ENCODE data around the gene ELFN2.
A peak's percentile ranks its signal among the peaks of the same experiment; 100 is the strongest.

ELFN2 gene

GRCh38 chr22:37346505-37346895, 80.8 kb downstream of the ELFN2 start:
- H3K27ac ChIP-seq (ENCODE audit: extremely low read depth, low read depth, low read length) = no peak overlapping the region
- no peak overlapping the region for H3K4me3 ChIP-seq (ENCODE audit: low read depth, low read length)
- TF ChIP-seq GLIS1 (tag by site-specific recombination; IDR thresholded peaks at IDR 0.05) (no peak), ZNF140 (tag by site-specific recombination; IDR thresholded peaks at IDR 0.05) (no peak), ZNF394 (tag by site-specific recombination; IDR thresholded peaks at IDR 0.05; ENCODE audit: borderline replicate concordance) (no peak), ZNF223 (tag by site-specific recombination; IDR thresholded peaks at IDR 0.05) (no peak), ZBTB17 (tag by site-specific recombination; IDR thresholded peaks at IDR 0.05) (no peak), ZNF664 (tag by site-specific recombination; IDR thresholded peaks at IDR 0.05) (no peak), ZNF37A (tag by site-specific recombination; IDR thresholded peaks at IDR 0.05) (no peak), ZNF416 (tag by site-specific recombination; IDR thresholded peaks at IDR 0.05) (no peak), ZBTB6 (tag by site-specific recombination; IDR thresholded peaks at IDR 0.05) (no peak), ZNF792 (tag by site-specific recombination; IDR thresholded peaks at IDR 0.05) (no peak), ZNF776 (tag by site-specific recombination; IDR thresholded peaks at IDR 0.05; ENCODE audit: borderline replicate concordance) (no peak)
- no peaks in the 10 kb centered on the region for H3K9me3 ChIP-seq (ENCODE audit: control insufficient read depth, insufficient read depth, low read depth, low read length)
- ChIA-PET CTCF (interaction anchor here (1.3 kb wide), 1 partner anchor 15 kb away, joined by 4 read pairs; no protein-coding TSS in a partner anchor), POLR2A (interaction anchor here (0.6 kb wide), 1 partner anchor 106 kb away, joined by 7 read pairs; no protein-coding TSS in a partner anchor)
- peaks cover 2% of the 10 kb centered on the region; the same call in 1 of the 2 replicates for H3K4me1 ChIP-seq (ENCODE audit: control insufficient read depth, insufficient read depth, low read length)
- H3K36me3 ChIP-seq (ENCODE audit: control insufficient read depth in 2 of 2, insufficient read depth in 1 of 2, low read length in 2 of 2) = no peaks in the 10 kb centered on the region

GRCh38 chr22:37345863-37346504, 81.3 kb downstream of the ELFN2 start:
- CTCF ChIA-PET = interaction anchor here (1.6 kb wide), 1 partner anchor 14 kb away, joined by 3 read pairs; no protein-coding TSS in a partner anchor
- POLR2A ChIA-PET = interaction anchor here (0.6 to 0.7 kb wide), 2 partner anchors 106 to 124 kb away, joined by 3 to 7 read pairs; no protein-coding TSS in a partner anchor
- H3K4me1 ChIP-seq (ENCODE audit: control insufficient read depth, insufficient read depth, low read length) = peaks cover 2% of the 10 kb centered on the region; the same call in 1 of the 2 replicates
- TF ChIP-seq ZFP37 (tag by site-specific recombination; IDR thresholded peaks at IDR 0.05) (no peak), ZNF677 (tag by site-specific recombination; IDR thresholded peaks at IDR 0.05) (no peak), IKZF3 (tag by site-specific recombination; IDR thresholded peaks at IDR 0.05) (no peak), INSM2 (tag by site-specific recombination; IDR thresholded peaks at IDR 0.05) (no peak), MYNN (tag by site-specific recombination; IDR thresholded peaks at IDR 0.05; ENCODE audit: borderline replicate concordance) (no peak), ZNF335 (tag by site-specific recombination; conservative IDR thresholded peaks at IDR 0.05) (peak; percentile 49), AEBP2 (tag by site-specific recombination; IDR thresholded peaks at IDR 0.05; ENCODE audit: borderline replicate concordance) (no peak), ZNF391 (tag by site-specific recombination; IDR thresholded peaks at IDR 0.05; ENCODE audit: borderline replicate concordance, low read depth) (no peak), ZNF341 (tag by site-specific recombination; IDR thresholded peaks at IDR 0.05; ENCODE audit: low read depth) (peak; percentile 97), ZNF398 (tag by site-specific recombination; IDR thresholded peaks at IDR 0.05) (peak; percentile 11; the same call in 1 of the 2 replicates), ZNF24 (tag by site-specific recombination; IDR thresholded peaks at IDR 0.05) (no peak), ZNF202 (tag by site-specific recombination; IDR thresholded peaks at IDR 0.05; ENCODE audit: borderline replicate concordance) (no peak), BCL11B (tag by site-specific recombination; IDR thresholded peaks at IDR 0.05; ENCODE audit: low read depth) (no peak), ZNF843 (tag by site-specific recombination; IDR thresholded peaks at IDR 0.05) (no peak), ZNF701 (tag by site-specific recombination; IDR thresholded peaks at IDR 0.05) (no peak), ZFHX2 (tag by site-specific recombination; conservative IDR thresholded peaks at IDR 0.05) (peak; percentile 68), KLF1 (tag by site-specific recombination; IDR thresholded peaks at IDR 0.05) (peak; percentile 88), ZNF274 (IDR thresholded peaks at IDR 0.05; ENCODE audit: low read length) (no peak), ZNF274 (tag by site-specific recombination; IDR thresholded peaks at IDR 0.05; ENCODE audit: borderline replicate concordance) (no peak), ZSCAN16 (tag by site-specific recombination; IDR thresholded peaks at IDR 0.05) (no peak)

More at GRCh38 chr22:37345863-37346504, 81.3 kb downstream of the ELFN2 start:
- no peak overlapping the region for H3K27ac ChIP-seq (ENCODE audit: extremely low read depth, low read depth, low read length)
- no peak overlapping the region for H3K4me3 ChIP-seq (ENCODE audit: low read depth, low read length)
- H3K36me3 ChIP-seq (ENCODE audit: control insufficient read depth in 2 of 2, insufficient read depth in 1 of 2, low read length in 2 of 2) = no peaks in the 10 kb centered on the region
- no peaks in the 10 kb centered on the region for H3K9me3 ChIP-seq (ENCODE audit: control insufficient read depth, insufficient read depth, low read depth, low read length)
